ENCODE data around the gene POLQ. TPM values are rescaled to one million over a fixed set of nuclear protein-coding genes. Genes with fewer than 3 reads are reported as not detected.

The POLQ gene
- total and polyA plus RNA-seq, 10 of the 15 experiments (the other 5 are each of a cell fraction or from before 2014, with no cell fraction given), result 3.3 to 22.4 (median 15.9) TPM

DNA sequence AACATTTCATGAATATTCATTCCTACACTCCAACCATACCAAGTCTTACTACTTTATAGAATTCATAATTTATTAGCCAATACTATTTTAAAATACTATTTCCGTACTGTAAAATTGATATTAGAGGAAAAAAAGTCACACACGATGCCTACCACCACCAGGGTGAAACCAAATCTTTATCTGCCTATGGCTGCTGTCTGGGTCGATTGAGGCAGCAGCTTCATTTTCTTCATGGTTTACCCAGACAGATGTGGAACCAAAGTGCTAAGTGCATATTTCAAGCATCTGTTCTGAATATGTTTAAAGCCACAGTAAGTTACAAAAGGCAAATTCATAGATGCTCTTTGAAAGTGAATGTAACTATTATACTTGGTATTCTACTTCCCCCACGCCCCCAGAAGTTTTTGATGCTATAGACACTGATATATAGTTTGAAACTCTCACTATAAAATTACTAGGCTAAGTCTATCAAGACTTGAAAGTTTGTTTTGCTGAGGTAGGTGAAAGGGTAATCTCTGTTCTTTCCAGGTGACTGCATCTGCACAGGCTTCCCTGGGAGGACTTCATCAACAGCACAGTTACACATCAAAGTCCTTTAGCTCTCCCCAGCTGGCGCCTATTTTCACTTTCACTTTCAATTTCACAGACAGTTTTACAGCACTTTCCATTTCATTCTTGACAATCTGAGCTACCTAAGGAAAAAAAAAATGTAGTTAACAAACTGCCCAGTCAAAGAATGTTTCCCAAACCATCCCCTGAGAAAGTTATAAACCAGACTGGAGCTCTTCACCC lies 113.9 kb downstream of the POLQ start (continued):
- TF ChIP-seq CHD2 (IDR thresholded peaks at IDR 0.05; ENCODE audit: borderline replicate concordance, low read depth, low read length) (no peak), SMAD1 (IDR thresholded peaks at IDR 0.05; ENCODE audit: low read depth, partially characterized antibody) (no peak), IRF4 (IDR thresholded peaks at IDR 0.05; ENCODE audit: low read depth, low read length) (peak; percentile 77), IKZF2 (IDR thresholded peaks at IDR 0.05) (peak; percentile 21 to 28; a peak in 1 of 4 replicates), SP1 (IDR thresholded peaks at IDR 0.05; ENCODE audit: low read depth, low read length) (no peak), NBN (IDR thresholded peaks at IDR 0.05) (peak; percentile 33; the same call in 1 of the 2 replicates), SMARCA5 (IDR thresholded peaks at IDR 0.05) (no peak), CREB1 (IDR thresholded peaks at IDR 0.05; ENCODE audit: low read depth) (0 out of 2 replicates have a peak, but pooled peaks have one; percentile 39), MTA2 (IDR thresholded peaks at IDR 0.05; ENCODE audit: low read depth) (0 out of 2 replicates have a peak, but pooled peaks have one; percentile 22), ZZZ3 (IDR thresholded peaks at IDR 0.05; ENCODE audit: control insufficient read depth, insufficient read length, low read depth) (no peak), KLF5 (IDR thresholded peaks at IDR 0.05; ENCODE audit: partially characterized antibody) (no peak), ZNF217 (IDR thresholded peaks at IDR 0.05) (no peak), PML (IDR thresholded peaks at IDR 0.05; ENCODE audit: low read length) (0 out of 2 replicates have a peak, but pooled peaks have one; percentile 45), ATF7 (IDR thresholded peaks at IDR 0.05; ENCODE audit: low read depth) (peak; percentile 64), PAX5 (IDR thresholded peaks at IDR 0.05; ENCODE audit: borderline replicate concordance, low read depth, low read length) (0 out of 2 replicates have a peak, but pooled peaks have one; percentile 60), NR2C2 (IDR thresholded peaks at IDR 0.05; ENCODE audit: borderline replicate concordance, control insufficient read depth, insufficient read length, low read depth) (no peak), TCF7 (IDR thresholded peaks at IDR 0.05; ENCODE audit: borderline replicate concordance) (peak; percentile 97), ZNF384 (IDR thresholded peaks at IDR 0.05; ENCODE audit: borderline replicate concordance, low read depth, low read length) (peak; percentile 37; the same call in 1 of the 2 replicates)
- TF ChIP-seq, protein P1, sequence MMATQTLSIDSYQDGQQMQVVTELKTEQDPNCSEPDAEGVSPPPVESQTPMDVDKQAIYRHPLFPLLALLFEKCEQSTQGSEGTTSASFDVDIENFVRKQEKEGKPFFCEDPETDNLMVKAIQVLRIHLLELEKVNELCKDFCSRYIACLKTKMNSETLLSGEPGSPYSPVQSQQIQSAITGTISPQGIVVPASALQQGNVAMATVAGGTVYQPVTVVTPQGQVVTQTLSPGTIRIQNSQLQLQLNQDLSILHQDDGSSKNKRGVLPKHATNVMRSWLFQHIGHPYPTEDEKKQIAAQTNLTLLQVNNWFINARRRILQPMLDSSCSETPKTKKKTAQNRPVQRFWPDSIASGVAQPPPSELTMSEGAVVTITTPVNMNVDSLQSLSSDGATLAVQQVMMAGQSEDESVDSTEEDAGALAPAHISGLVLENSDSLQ (IDR thresholded peaks at IDR 0.05), result peak; percentile 19; the same call in 1 of the 2 replicates
- TF ChIP-seq, protein P2, sequence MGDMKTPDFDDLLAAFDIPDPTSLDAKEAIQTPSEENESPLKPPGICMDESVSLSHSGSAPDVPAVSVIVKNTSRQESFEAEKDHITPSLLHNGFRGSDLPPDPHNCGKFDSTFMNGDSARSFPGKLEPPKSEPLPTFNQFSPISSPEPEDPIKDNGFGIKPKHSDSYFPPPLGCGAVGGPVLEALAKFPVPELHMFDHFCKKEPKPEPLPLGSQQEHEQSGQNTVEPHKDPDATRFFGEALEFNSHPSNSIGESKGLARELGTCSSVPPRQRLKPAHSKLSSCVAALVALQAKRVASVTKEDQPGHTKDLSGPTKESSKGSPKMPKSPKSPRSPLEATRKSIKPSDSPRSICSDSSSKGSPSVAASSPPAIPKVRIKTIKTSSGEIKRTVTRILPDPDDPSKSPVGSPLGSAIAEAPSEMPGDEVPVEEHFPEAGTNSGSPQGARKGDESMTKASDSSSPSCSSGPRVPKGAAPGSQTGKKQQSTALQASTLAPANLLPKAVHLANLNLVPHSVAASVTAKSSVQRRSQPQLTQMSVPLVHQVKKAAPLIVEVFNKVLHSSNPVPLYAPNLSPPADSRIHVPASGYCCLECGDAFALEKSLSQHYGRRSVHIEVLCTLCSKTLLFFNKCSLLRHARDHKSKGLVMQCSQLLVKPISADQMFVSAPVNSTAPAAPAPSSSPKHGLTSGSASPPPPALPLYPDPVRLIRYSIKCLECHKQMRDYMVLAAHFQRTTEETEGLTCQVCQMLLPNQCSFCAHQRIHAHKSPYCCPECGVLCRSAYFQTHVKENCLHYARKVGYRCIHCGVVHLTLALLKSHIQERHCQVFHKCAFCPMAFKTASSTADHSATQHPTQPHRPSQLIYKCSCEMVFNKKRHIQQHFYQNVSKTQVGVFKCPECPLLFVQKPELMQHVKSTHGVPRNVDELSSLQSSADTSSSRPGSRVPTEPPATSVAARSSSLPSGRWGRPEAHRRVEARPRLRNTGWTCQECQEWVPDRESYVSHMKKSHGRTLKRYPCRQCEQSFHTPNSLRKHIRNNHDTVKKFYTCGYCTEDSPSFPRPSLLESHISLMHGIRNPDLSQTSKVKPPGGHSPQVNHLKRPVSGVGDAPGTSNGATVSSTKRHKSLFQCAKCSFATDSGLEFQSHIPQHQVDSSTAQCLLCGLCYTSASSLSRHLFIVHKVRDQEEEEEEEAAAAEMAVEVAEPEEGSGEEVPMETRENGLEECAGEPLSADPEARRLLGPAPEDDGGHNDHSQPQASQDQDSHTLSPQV (IDR thresholded peaks at IDR 0.05), result 0 out of 2 replicates have a peak, but pooled peaks have one; percentile 41

All from GM12878 (cell line).